Heart left ventricle (tissue), 13 donors: ENCODE data around the gene SLC22A14.

Source experiments
- POLR2A ChIP-seq, 2 donors: fragments of 450-650 bp; IDR thresholded peaks; one replicate each; pipeline ENCODE4 v1.6.1; 2017; ENCODE audit warnings: antibody characterized with exemption in 2 of 2, mild to moderate bottlenecking in 2 of 2, moderate library complexity in 2 of 2
- TF ChIP-seq, protein P1 (sequence below), 12 donors: fragments of 200-600 bp; sonication (generic) in 4 of 12; IDR thresholded peaks; one replicate each; pipeline versions ENCODE4 v1.5.0 to v1.8.0; 2018 to 2022; ENCODE audit warnings: antibody characterized with exemption in 12 of 12, mild to moderate bottlenecking in 5 of 12
- donor health status: ischemic (EF 13 %, LVEDD 7.1; RV severe dilation, severe dysfunction).
- donor health status: DM: no; HTN: yes; CAD: no.
- donor health status: DM: no; HTN: no; CAD: no.
- donor health status: ischemic (EF 25% LVEDD 6.9; RV normal size, moderate dysfunction).
- donor health status: ischemic (EF 25% LVEDD 5.7; RV mildly dilated, moderate dysfunction).
- donor health status: ischemic (EF 35%, LVEDD 5.7; RV mildly dilated, moderate dysfunction).
- donor health status: nonischemic (EF 11% LVEDD 7.7; RV severe dilation, severe dysfunction).
- donor health status: DM: yes; HTN: yes; CAD: no.
- donor health status: PGD.
- donor health status: ischemic (EF 29% LVEDD 5.4; RV normal size, mild dysfunction).
- donor health status: nonischemic (EF 23%, LVEDD 6.1; RV moderate dilation, normal function).

DNA sequence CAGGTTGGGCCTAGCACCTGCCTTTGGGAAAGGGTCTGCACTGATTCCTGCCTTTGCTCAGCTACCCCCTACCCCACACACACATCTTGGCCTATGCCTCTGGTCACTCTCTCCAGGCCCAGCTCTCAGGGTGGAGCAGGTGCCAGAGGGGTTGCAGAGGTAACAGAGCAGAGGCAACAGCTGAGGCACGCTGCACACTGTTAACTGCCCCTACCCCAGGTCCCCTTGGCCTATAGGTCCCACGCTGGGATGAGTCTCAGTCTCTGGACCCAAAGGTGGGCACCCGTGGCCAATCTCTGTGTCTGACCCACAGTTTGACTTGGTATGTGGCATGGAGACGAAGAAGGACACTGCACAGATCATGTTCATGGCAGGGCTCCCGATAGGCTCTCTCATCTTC lies 24.8 kb downstream of the SLC22A14 start:
- TF ChIP-seq, protein P1, sequence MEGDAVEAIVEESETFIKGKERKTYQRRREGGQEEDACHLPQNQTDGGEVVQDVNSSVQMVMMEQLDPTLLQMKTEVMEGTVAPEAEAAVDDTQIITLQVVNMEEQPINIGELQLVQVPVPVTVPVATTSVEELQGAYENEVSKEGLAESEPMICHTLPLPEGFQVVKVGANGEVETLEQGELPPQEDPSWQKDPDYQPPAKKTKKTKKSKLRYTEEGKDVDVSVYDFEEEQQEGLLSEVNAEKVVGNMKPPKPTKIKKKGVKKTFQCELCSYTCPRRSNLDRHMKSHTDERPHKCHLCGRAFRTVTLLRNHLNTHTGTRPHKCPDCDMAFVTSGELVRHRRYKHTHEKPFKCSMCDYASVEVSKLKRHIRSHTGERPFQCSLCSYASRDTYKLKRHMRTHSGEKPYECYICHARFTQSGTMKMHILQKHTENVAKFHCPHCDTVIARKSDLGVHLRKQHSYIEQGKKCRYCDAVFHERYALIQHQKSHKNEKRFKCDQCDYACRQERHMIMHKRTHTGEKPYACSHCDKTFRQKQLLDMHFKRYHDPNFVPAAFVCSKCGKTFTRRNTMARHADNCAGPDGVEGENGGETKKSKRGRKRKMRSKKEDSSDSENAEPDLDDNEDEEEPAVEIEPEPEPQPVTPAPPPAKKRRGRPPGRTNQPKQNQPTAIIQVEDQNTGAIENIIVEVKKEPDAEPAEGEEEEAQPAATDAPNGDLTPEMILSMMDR (IDR thresholded peaks at IDR 0.05), result no peak
- no peak for TF ChIP-seq POLR2A (IDR thresholded peaks at IDR 0.05)
